Suprapubic skin (tissue), 4 donors: ENCODE measurements around the gene DMRT1. TPM values are rescaled to one million over a fixed set of nuclear protein-coding genes. Genes with fewer than 3 reads are reported as not detected.

Source experiments
- DNase-seq, 2 donors: peaks; one replicate each; pipeline ENCODE4 v3.0.0-alpha.2; 2019; ENCODE audit warnings: low spot score in 2 of 2
- H3K27ac ChIP-seq: fragments of 200-600 bp; sonication (generic); one replicate; pipeline ENCODE4 v1.5.1; 2019
- H3K27me3 ChIP-seq: fragments of 200-600 bp; sonication (generic); one replicate; pipeline ENCODE4 v1.5.1; 2019
- H3K36me3 ChIP-seq: fragments of 200-600 bp; sonication (generic); one replicate; pipeline ENCODE4 v1.5.1; 2019
- H3K4me1 ChIP-seq: fragments of 200-600 bp; sonication (generic); one replicate; pipeline ENCODE4 v1.5.1; 2019
- H3K4me3 ChIP-seq: fragments of 200-600 bp; sonication (generic); one replicate; pipeline ENCODE4 v1.5.1; 2019; ENCODE audit warnings: mild to moderate bottlenecking
- H3K9me3 ChIP-seq: fragments of 200-600 bp; sonication (generic); one replicate; pipeline ENCODE4 v1.5.1; 2019
- CTCF ChIP-seq, 2 donors: fragments of 200-600 bp in 1 of 2; fragments of 450-650 bp in 1 of 2; sonication (generic) in 1 of 2; IDR thresholded peaks; one replicate each; pipeline ENCODE4 v1.5.1; 2016 to 2019; ENCODE audit warnings: antibody characterized with exemption in 2 of 2, mild to moderate bottlenecking in 1 of 2, moderate library complexity in 1 of 2
- EP300 ChIP-seq: sonication (generic); formaldehyde crosslinking; IDR thresholded peaks from one replicate; pipeline ENCODE4 v1.6.1; 2017; ENCODE audit warnings: antibody characterized with exemption
- POLR2A ChIP-seq, 2 donors: fragments of 450-650 bp; IDR thresholded peaks; one replicate each; pipeline ENCODE4 v1.6.1; 2017; ENCODE audit warnings: antibody characterized with exemption in 2 of 2, mild to moderate bottlenecking in 2 of 2, moderate library complexity in 2 of 2
- POLR2AphosphoS5 ChIP-seq, 3 donors: sonication (generic); formaldehyde crosslinking; IDR thresholded peaks; one replicate each; pipeline ENCODE4 v1.6.1; 2017; ENCODE audit warnings: antibody characterized with exemption in 3 of 3
- WGBS: methylation state at CpG from one replicate; pipeline ENCODE4 v1.1.5; 2018; 5-methylcytosine and 5-hydroxymethylcytosine counted together
- total RNA-seq, 4 donors: library from RNA; depleted of rRNA; stranded (reverse); fragments of >200 nt; gene quantifications; one replicate each; pipeline ENCODE4 v1.1.0, GENCODE V29; 2016

Gene DMRT1
- total RNA-seq, 4 donors from 2014 or later: not detected

DNA sequence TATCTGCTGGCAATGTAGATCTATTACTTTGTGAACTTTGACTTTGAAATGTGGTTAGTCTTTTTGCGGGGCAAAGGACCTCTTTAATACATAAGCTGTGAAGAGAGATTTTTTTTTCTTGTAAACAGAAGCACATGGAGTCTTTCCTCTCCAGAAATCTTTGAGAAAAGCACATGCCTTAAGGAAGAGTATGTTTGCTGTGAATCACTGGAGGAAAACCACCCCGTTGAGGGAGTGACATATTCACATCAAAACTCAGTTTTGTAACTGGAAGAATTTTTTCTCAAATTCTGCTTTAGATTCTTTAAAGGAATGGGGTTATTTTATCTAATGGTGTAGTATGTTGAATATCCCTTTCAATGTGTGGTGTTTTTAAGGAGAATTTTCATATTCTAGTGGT, 138.5 kb downstream of the DMRT1 start:
- Histone ChIP-seq H3K27ac (no peak overlapping the region), H3K4me1 (peaks cover 20% of the 10 kb centered on the region), H3K9me3 (no peaks in the 10 kb centered on the region), H3K36me3 (no peaks in the 10 kb centered on the region), H3K27me3 (peaks cover 93% of the 10 kb centered on the region), H3K4me3 (no peak overlapping the region)
- TF ChIP-seq POLR2A (IDR thresholded peaks at IDR 0.05) (no peak), EP300 (no peak), POLR2AphosphoS5 (IDR thresholded peaks at IDR 0.05) (no peak), CTCF (IDR thresholded peaks at IDR 0.05) (no peak)
- no peak for DNase-seq
- WGBS: 54% methylated on average over 2 of the region's 2 CpGs

DNA sequence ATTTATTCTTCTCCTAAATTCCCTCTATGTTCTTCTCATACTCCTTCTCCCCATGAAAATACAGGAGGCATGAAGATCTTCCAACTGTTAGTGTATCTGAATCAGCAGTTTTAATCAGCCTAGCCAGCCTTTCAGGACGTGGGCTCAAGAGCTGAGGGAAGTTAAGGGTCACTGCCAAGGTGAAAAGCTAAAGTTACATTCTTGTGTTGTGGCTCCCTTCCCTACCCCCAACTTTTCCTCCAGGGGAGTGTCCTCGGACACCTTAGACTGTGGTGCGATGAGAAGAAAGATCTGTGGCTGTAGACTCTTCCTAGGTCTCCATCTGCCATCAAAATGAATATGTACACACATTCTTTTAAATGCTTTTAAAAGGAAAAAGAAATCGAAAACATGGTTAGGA, 139.1 kb downstream of the DMRT1 start:
- WGBS: 45% methylated on average over 4 of the region's 4 CpGs
- H3K27me3 ChIP-seq: peaks cover 92% of the 10 kb centered on the region
- no peaks in the 10 kb centered on the region for H3K9me3 ChIP-seq
- TF ChIP-seq POLR2AphosphoS5 (IDR thresholded peaks at IDR 0.05): no peak
- no peak for TF ChIP-seq CTCF (IDR thresholded peaks at IDR 0.05)
- no peak for TF ChIP-seq EP300
- H3K4me1 ChIP-seq: peaks cover 20% of the 10 kb centered on the region
- no peak overlapping the region for H3K27ac ChIP-seq
- no peaks in the 10 kb centered on the region for H3K36me3 ChIP-seq
- H3K4me3 ChIP-seq: no peak overlapping the region
- no peak for DNase-seq

DNA sequence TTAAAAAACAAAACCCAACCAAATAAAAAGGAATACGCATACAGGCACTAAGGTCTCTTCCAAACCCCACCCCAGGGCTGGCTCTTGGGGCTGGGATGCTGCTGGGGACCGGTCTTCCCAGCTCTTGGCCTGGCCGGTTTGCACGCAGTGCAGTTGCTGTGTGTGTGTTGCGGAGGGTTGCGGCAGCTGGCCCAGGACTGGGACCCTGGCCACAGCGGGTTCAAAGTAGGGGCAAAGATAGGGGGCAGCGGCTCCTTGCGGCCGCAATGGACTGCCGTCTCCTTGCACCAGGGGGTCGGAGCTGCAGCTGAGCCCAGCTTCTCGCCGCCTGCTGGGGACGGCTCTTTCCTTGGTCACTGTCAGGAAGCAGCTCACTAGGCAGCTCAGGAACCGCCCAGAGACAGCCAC, 140.0 kb downstream of the DMRT1 start:
- WGBS: 39% methylated on average over 13 of the region's 16 CpGs
- H3K36me3 ChIP-seq: no peaks in the 10 kb centered on the region
- no peak overlapping the region for H3K27ac ChIP-seq
- peaks cover 12% of the 10 kb centered on the region for H3K4me1 ChIP-seq
- no peaks in the 10 kb centered on the region for H3K9me3 ChIP-seq
- H3K4me3 ChIP-seq: no peak overlapping the region
- TF ChIP-seq EP300 (no peak), POLR2A (IDR thresholded peaks at IDR 0.05) (no peak)
- DNase-seq: no peak
- peaks cover 92% of the 10 kb centered on the region for H3K27me3 ChIP-seq

DNA sequence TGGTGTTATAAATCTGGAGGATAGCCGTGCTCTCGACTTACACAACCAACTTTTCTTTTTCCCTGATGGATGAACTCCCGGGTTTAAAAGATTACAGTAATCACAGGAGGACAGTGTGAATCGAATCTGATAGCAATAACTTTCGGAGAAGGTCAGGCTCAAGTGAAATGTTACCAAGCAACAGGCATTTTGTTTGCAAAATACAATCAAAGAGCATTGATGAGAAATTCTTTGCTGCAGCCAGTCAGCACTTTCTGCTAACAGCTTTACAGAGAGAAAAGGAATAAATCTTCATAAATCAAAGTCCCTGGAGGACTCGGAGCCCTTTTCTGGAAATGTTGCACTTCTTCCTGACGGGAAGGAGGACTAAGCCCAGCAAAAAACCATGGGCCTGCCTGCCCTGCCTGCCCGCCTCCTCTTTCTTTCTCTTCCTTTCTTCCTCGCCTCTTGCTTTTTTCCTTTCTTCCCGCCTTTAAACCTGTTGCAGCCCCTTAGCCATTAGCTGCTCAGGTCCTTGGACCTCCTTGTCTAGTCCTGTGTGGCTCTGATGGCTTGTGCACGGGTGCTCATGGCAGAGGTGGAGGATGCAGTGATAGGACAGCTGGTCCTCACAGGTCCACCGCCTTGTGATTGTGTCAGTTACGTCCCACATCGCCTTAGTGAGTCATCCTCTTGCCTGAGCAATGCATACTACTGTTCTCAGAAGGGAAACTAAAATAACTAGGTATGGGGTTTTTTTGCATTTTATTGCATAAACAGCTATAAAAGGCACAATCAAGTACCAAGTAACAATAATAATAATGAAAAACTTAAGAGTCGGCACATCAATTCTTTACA, 141.1 kb downstream of the DMRT1 start:
- WGBS: 51% methylated on average over 15 of the region's 15 CpGs
- H3K27ac ChIP-seq: peak overlapping the region; percentile 29
- H3K36me3 ChIP-seq: no peaks in the 10 kb centered on the region
- TF ChIP-seq POLR2AphosphoS5 (IDR thresholded peaks at IDR 0.05) (no peak), CTCF (IDR thresholded peaks at IDR 0.05) (no peak), POLR2A (IDR thresholded peaks at IDR 0.05) (no peak)
- H3K4me1 ChIP-seq: peaks cover 2% of the 10 kb centered on the region
- peaks cover 88% of the 10 kb centered on the region for H3K27me3 ChIP-seq
- DNase-seq: no peak
- H3K4me3 ChIP-seq: no peak overlapping the region
- no peaks in the 10 kb centered on the region for H3K9me3 ChIP-seq

- Histone ChIP-seq H3K4me3 (no peak overlapping the region), H3K9me3 (no peaks in the 10 kb centered on the region), H3K36me3 (no peaks in the 10 kb centered on the region), H3K27ac (no peak overlapping the region), H3K27me3 (peaks cover 29% of the 10 kb centered on the region), H3K4me1 (peaks cover under 1% of the 10 kb centered on the region)
- TF ChIP-seq CTCF (IDR thresholded peaks at IDR 0.05): no peak
- no peak for TF ChIP-seq POLR2A (IDR thresholded peaks at IDR 0.05)
- no peak for TF ChIP-seq POLR2AphosphoS5 (IDR thresholded peaks at IDR 0.05)
- WGBS: 70% methylated on average over 4 of the region's 4 CpGs
- DNase-seq: no peak
Measured at GRCh38 chr9:994005-994404, 152.5 kb downstream of the DMRT1 start.
